HG02588 (cell line): ENCODE measurements around the gene MT1E.
A peak's percentile ranks its signal among the peaks of the same experiment; 100 is the strongest.
"Not testable (repeated sequence)": the region's sequence is repeated elsewhere in the genome, so short reads cannot be mapped to it uniquely, and the experiment has no call there.

Experiments
- ATAC-seq: cut with Tn5 transposase; IDR thresholded peaks from one replicate; pipeline ENCODE4 v1.9.1; 2021; ENCODE audit warnings: mild to moderate bottlenecking, moderate library complexity; ENCODE audit not compliant: unreplicated experiment

MT1E gene

DNA sequence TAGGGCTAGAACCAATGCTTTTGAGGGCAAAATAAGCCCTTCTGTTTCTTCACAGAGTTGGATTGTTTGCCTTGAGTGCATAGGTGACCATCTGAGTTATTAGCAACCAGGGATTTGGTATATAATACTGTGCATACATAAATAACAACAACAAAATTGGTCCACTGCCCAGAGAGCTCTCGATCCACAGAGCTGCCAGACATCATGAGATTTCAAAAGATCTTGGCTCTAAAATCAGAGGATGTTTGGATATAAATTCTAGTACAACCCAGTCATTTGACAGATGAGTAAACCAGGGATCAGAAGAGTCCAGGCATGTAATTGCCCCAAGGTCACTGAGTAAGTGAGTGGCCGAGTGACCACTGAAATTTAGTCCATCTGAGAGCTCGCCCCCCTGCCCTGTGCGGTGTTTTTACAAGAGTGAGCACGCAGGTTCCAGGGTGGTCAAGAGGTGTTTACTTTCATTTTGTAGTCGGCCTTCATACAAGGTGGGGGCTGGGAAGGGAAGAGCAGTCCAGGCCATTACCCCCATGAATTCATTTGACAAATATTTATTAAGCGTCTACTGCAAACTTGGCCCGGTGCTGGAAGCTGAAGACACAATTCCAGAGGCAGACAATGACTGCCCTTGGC lies 19.0 kb upstream of the MT1E start:
- no peak for ATAC-seq

DNA sequence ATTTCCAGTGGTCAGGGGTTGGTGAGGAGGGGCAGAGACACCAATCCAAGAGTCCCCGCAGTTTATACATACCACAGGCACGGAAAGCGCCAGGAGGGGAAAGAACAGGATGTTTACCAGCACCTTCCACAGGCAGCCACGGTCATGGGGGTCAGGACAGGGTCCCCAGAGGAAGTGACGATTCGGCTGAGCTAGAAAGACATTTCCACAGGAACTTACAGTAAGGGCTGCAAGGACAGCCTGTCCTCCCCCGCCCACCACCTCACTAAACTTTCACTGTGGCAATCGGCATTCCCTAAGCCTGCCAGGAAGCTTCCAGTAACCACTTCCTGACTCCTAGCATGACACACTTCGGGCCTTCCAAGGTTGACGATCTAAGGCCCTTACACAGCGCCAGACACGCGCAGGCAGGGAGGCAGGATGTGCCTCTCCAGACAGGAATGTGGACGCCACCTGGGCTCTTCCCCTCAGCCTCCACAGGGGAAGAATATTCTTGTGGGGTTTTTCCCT lies 18.4 kb upstream of the MT1E start:
- no peak for ATAC-seq

DNA sequence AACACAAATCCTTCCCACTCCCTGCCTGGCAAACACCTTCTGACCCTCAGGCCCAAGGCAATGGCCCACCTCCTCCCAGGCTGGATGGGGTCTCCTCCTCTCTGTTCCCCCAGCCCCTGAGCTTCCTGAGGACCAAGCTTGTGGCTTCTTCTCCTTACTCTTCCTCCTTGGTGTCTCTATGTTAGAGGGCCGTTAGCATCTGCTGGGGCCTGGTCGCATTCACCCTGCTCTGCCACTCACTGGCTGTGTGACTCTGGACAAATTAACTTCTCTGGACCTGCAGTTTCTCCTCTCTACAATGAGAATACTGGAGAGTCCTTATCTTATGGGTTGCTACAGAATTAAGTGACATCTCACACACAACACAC lies 17.9 kb upstream of the MT1E start:
- no peak for ATAC-seq

DNA sequence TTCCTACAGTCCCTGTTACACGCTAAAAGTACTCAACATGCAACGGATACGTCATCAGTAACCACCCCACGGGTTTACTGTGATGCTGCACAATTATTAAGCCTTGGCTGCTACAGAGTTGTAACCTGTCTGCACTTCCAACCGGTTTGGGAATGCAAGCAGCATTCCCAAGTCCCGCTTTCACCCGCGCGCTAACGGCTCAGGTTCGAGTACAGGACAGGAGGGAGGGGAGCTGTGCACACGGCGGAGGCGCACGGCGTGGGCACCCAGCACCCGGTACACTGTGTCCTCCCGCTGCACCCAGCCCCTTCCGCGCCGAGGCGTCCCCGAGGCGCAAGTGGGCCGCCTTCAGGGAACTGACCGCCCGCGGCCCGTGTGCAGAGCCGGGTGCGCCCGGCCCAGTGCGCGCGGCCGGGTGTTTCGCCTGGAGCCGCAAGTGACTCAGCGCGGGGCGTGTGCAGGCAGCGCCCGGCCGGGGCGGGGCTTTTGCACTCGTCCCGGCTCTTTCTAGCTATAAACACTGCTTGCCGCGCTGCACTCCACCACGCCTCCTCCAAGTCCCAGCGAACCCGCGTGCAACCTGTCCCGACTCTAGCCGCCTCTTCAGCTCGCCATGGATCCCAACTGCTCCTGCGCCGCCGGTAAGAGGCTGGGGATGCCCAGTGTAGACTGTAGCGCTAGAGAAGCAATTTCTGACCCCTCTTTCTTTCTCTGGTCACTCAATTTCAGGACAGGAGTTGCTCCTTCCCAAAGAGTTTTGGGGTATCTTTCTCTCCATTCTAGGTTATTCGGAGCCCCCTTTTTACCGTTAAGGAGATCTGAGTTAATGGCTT lies 17.3 kb upstream of the MT1E start, which contains the start of gene MT2A:
Gene MT2A (plus strand): TSS at position 542 of the 833 bp plus-strand sequence. CDS start 72 bp downstream, at position 614.
- peak; percentile 88 for ATAC-seq

DNA sequence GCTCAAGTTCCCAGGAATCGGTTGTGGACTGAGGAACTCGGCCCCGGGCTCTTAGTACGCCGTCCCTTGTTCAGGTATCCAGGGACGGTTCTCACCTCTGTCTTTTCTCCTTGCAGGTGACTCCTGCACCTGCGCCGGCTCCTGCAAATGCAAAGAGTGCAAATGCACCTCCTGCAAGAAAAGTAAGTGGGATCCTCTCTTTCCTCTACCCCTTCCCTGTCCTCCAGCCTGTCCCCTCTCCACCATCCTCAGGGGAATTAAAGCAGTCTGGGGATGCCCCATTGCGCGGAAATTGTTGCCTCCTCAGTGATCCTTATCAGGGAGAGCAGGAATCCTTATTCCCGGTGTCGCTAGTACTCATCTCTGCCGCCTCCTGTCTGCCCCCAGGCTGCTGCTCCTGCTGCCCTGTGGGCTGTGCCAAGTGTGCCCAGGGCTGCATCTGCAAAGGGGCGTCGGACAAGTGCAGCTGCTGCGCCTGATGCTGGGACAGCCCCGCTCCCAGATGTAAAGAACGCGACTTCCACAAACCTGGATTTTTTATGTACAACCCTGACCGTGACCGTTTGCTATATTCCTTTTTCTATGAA lies 16.6 kb upstream of the MT1E start:
- no peak for ATAC-seq

DNA sequence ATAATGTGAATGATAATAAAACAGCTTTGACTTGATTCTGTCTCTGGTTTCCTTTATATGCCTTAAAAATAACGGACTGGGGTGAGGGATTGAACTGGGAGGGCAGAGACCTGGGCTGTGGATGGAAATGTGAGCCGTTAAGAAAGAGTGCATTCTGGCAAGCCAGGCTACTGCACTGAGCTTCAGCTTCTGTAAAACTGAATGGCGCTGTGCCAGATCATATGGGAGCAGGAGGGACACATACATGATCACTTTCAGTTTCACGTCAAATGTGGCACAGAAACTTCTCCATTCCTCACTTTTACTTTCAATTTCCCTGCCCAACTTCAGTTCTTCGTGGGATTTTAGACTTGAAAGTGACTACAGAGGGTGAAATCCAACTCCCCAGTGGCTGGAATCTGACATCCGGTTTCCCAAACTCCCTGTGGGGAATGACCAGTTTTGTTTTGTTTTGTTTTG lies 16.1 kb upstream of the MT1E start:
- ATAC-seq = peak; percentile 34

DNA sequence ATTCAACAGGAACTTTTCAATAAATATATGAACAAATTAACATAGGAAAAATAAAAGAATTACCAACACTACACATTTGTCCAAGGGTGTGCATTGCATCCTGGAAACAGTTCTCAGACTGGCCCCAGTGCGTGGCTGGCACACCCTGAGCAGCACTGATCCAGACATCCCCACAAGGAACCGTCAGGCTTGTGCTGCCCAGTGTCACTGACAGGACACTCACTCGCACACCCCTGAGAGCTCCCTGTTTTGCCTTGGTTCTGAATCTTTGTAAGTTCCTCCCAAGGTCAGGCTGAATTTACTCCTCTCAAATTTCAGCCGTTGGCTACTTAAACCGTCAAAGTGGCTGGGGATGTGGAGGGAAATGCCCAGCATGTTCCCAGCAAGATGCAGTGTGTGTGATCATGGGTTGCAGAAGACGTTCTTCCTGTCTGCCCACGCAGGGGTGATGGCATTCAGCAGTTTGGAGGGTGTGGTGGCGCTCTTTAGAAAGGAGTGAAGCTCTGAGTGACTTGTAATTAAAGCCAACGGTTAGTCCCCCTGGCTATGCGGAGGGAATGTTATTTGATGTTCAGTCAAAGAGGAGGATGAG lies 15.5 kb upstream of the MT1E start:
- ATAC-seq = no peak

DNA sequence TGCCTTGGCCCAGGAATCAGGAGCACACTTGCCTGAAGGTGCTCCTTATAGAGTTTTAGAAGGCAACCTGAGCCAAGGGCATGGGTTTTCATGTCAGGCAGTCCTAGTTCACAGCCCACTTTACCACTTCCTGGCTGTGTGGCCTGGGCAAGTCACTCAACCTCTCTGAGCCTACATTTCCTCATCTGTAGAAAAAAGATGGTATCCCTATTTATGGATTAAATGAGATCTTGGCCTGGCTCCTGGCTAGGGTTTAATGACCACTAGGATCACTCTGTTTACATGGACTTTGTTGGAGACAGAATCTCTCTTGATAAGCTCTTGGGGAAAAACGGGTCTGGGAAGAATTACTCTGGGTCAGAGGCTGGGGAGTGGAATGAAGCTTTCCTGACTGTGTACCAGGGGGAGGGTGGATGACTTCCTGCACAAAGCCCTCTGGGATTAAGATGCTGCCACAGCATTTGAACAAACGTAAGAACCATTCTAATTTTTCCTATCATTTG lies 14.9 kb upstream of the MT1E start:
- ATAC-seq = no peak

DNA sequence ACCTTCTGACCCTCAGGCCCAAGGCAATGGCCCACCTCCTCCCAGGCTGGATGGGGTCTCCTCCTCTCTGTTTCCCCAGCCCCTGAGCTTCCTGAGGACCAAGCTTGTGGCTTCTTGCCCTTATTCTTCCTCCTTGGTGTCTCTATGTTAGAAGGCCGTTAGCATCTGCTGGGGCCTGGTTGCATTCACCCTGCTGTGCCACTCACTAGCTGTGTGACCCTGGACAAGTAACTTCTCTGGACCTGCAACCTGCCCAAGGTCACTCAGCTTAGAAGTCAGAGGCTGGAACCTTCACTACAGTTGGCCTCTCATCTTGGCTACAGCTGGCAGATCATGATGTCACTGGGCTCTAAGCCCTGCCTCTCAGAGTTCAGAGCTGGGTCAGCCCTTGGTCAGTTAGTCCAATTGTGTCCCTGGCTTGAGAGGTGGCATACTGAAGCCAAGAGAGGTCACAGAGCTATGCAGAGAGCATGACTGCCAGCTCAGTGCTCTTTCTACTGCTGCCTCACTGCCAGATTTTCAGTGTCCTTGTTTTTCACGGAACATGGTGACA lies 14.2 kb upstream of the MT1E start:
- no peak for ATAC-seq

DNA sequence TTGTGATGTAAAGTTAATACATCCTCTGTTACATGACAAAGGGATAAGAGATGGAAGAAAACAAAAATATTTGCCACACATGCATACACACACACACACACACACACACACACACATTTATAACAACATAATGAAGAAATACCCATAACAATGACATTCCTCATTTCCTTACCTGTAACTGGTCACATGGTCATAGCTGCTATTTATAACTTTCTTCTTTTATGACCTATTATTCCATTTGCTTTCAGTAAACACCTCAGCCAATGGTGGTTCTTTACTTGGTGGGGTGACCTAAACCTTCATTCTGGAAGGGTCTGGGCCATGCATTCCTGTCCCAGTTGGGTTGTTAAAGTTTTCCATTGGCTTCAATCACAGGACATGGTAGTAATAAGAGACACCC lies 11.9 kb upstream of the MT1E start:
- no peak for ATAC-seq

DNA sequence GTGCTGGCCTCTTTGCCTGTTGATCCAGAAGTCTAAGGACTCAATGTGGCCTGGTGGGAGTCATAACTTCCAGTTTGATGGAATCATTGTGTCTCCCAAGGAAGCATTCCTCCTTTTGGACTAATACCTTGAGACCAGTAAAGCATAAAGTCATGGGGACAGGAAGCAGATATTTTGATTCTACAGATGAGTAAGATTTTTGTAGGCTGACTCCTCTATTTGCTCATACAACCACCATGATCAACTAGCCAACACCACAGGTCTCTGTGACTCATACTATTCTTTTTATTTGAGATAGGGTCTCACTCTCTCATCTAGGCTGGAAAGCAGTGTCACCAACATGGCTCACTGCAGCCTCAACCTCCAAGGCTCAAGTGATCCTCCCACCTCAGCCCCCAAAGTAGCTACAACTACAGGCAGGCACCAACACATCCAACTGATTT lies 11.0 kb upstream of the MT1E start:
- ATAC-seq = no peak

DNA sequence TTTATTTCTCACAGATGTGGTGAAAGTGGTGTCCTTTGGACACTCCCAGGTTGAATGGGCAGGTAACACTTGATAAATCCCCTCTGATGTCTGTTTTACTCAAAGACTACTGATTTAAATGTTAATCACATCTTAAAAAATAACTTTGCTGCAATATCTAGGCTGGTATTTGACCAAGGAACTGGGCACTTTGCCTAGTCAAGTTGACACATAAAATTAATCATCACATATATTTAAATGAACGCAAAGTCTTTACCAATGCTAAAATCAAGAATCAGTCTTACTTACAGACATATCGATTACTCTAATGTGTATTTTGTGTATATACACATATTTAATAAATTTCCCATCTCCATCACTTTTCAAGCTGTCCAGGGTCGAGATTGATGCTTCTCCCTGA lies 10.2 kb upstream of the MT1E start:
- no peak for ATAC-seq

DNA sequence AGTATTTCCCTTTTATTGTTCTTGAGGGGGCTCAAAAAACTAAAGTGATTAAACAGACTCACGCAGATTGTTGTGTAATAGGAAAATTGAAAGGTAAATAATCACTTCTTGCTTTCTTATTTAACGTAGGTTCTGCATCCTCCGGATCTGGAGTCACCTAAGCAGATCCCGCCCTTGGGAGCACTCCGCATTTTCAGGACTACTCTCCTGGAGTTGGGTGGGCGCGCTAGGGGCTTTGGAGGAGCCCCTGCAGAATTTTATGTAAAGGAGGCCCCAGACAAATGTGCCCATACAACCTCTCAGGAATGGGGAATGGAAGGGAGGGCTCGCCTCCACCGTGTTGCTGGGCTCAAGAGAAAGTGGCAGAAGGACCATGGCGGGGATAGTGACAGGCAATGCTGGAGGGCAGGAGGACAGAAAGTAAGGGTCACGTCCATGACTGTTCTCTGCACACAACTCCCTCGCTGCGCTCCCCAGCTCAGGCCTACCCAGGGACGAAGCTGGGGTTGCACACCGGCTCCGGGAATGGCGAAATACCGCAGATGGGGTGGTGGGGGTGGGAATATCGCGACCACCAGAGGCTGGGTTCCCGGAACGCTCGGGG lies 8.9 kb upstream of the MT1E start:
- ATAC-seq = no peak

DNA sequence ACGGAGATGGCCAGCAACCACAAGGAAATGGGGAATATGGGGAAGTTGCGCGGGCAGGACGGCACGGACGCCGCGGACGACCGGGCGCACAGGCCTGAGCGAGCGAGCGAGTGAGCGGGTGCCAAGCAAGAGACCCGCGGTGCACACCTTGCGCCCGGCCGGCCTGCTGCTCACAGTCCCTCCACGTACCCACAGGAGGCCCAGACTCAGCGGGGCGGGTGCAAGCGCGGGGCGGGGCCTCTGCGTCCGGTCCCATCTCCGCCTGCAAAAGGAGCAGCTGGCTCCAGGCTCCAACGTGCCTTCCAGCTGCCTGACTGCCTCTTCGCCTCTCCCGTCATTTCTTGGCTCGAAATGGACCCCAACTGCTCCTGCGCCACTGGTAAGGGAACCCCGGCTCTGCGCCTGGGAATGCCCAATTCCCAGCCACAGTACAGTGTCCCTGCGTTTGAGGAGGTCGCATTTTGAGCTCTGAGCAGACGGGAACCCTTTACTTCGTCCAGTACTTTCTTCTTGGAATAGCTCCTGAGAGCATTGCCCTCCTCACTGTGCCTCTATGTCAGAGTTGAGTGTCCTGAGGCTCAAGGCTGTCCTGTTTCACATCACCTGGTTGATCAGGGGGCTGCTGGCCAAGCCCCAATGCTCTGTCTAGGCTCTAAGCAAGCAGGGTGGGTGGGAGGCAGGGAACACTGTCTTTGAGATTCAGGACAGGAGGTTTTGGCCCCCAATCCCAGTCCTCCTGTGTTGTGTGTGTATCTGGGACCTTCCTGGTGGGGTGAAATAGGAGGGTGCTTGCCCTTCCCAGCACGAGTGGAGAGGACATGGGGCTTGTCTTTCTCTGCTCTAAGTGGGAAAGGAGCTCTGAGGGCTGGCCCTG lies 8.1 kb upstream of the MT1E start:
- ATAC-seq = no peak

DNA sequence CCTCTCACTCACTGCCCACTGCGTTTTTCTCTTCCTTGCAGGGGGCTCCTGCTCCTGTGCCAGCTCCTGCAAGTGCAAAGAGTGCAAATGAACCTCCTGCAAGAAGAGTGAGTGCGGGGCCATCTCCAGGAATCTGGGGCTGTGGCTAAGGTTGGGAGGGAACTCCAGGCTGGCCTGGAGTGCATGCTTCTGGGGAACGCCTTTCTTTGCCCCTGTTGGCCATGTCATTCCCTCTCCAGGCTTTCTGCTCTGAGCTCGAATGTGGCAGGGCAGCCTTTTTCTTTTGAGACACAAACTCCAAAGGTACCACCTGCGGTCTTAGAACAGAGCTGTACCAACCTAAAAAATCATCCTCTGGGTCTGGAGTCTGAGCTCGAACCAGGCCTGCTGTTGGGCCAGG lies 7.4 kb upstream of the MT1E start:
- no peak for ATAC-seq

DNA sequence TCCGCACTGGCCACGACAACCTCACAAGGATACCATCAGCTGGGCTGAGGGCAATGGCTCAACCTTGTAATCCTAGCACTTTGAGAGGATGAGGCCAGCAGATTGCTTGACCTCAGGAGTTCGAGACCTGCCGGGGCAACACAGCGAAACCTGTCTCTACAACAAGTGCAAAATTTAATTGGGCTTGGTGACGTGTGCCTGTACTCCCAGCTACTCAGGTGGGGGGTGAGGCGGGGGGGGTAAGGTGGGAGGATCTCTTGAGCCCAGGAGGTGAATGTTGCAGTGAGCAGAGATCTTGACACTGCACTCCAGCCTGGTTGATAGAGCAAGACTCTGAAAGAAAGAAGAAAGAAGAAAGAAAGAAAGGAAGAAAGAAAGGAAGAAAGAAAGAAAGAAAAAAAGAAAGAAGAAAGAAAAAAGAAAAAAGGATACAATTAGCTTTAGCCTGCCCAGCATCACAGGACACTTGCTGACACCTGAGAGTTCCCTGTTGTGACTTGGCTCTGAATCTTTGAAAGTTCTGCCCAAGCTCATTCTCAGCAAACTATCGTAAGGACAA lies 5.2 kb upstream of the MT1E start:
- ATAC-seq = no peak

DNA sequence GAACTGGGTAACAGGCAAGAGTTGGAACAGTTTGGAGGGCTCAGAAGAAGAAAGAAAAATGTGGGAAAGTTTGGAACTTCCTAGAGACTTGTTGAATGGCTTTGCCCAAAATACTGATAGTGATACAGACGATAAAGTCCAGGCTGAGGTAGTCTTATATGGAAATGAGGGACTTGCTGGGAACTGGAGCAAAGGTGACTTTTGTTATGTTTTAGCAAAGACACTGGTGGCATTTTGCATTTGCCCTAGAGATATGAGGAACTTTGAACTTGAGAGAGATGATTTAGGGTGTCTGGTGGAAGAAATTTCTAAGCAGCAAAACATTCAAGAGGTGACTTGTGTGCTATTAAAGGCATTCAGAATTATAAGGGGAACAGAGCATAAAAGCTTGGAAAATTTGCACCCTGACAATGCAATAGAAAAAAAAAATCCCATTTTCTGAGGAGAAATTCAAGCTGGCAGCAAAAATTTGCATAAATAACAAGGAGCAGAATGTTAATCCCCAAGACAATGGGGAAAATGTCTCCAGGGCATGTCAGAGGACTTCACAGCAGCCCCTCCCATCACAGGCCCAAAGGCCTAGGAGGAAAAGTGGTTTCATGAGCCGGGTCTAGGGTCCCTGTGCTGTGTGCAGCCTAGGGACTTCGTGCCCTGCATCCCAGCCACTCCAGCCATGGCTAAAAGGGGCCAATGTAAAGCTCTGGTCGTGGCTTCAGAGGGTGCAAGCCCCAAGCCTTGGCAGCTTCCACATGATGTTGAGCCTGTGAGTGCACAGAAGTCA lies 3.7 kb upstream of the MT1E start:
- ATAC-seq = not testable (repeated sequence)

DNA sequence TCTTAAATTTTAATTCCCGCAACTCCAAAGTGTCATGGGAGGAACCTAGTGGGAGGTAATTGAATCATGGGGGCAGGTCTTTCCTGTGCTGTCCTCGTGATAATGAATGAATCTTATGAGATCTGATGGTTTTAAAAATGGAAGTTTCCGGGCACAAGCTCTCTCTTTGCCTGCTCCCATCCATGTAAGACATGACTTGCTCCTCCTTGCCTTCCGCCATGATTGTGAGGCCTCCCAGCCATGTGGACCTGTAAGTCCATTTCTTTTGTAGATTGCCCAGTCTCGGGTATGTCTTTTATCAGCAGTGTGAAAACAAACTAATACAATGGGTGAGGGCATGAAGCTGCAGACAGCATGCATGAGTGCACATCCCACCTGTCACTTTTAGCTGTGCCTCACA lies 2.4 kb upstream of the MT1E start:
- not testable (repeated sequence) for ATAC-seq
